Kidney (tissue), 14 donors: ENCODE results near the gene ITPRIPL2. TPM values are rescaled to one million over a fixed set of nuclear protein-coding genes. Genes with fewer than 3 reads are reported as not detected.

Source experiments
- DNase-seq, 5 donors: peaks; one replicate each; pipeline ENCODE4 v3.0.0-alpha.2; 2013 to 2020
- FAIRE-seq: peaks from 2 replicates; lab custom pipeline; 2012; peaks lifted over from hg19 to GRCh38; lab: Jason Lieb, UNC
- H3K27ac ChIP-seq, 2 donors: one replicate each; pipeline ENCODE4 v1.7.0; 2013; ENCODE audit warnings: low read depth in 2 of 2, low read length in 2 of 2, inconsistent platforms in 1 of 2
- H3K27me3 ChIP-seq: one replicate; pipeline ENCODE4 v1.7.1; 2013; ENCODE audit warnings: low read length, inconsistent platforms; ENCODE audit not compliant: control insufficient read depth, insufficient read depth
- H3K36me3 ChIP-seq, 3 donors: one replicate each; pipeline versions ENCODE4 v1.7.0 to v1.7.1; 2013; ENCODE audit warnings: low read length in 3 of 3, control low read depth in 1 of 3, inconsistent platforms in 1 of 3; ENCODE audit not compliant: insufficient read depth in 3 of 3, control insufficient read depth in 2 of 3
- H3K4me1 ChIP-seq, 3 donors: one replicate each; pipeline versions ENCODE4 v1.7.0 to v1.7.1; 2013; ENCODE audit warnings: low read length in 3 of 3, inconsistent platforms in 1 of 3, low read depth in 1 of 3; ENCODE audit not compliant: control insufficient read depth in 2 of 3, insufficient read depth in 2 of 3
- H3K4me3 ChIP-seq, 3 donors: one replicate each; pipeline versions ENCODE4 v1.7.0 to v1.8.1; 2013; ENCODE audit warnings: low read length in 3 of 3, control low read depth in 1 of 3, inconsistent platforms in 1 of 3
- H3K9ac ChIP-seq, 3 donors: one replicate each; pipeline versions ENCODE4 v1.7.0 to v1.7.1; 2013; ENCODE audit warnings: low read length in 3 of 3, control low read depth in 1 of 3, inconsistent platforms in 1 of 3
- H3K9me3 ChIP-seq, 3 donors: one replicate each; pipeline versions ENCODE4 v1.7.0 to v1.7.1; 2013; ENCODE audit warnings: low read length in 3 of 3, control low read depth in 1 of 3, inconsistent platforms in 1 of 3; ENCODE audit not compliant: control insufficient read depth in 2 of 3, insufficient read depth in 1 of 3
- CTCF ChIP-seq: IDR thresholded peaks from 3 replicates; pipeline ENCODE4 v1.5.1; 2012; ENCODE audit warnings: mild to moderate bottlenecking, moderate library complexity, borderline replicate concordance; ENCODE audit not compliant: insufficient read depth; ENCODE audit errors: extremely low read depth
- intact Hi-C: fragments of 100-400 bp; cut with DNase I; formaldehyde crosslinking; loops from one replicate; pipeline ENCODE4 v1.11.1; 2022
- polyA plus RNA-seq: library from polyadenylated mRNA; stranded (reverse); fragments of 350-450 nt; fragmentation: Illumina TruSeq; extraction: RNeasy Lipid Tissue Mini Kit (QIAGEN cat#74804); gene quantifications from one replicate; pipeline ENCODE4 v1.2.3, GENCODE V29; 2014; ENCODE audit warnings: low read depth, low replicate concordance; ENCODE audit not compliant: insufficient read depth
- total RNA-seq: library from RNA; stranded (reverse); fragmentation: NEBNext Ultra II Directional; extraction: Animal tissue kit (Norgen Biotek cat#: 25700); gene quantifications from one replicate; pipeline ENCODE4 v1.2.1, GENCODE V29; 2021
- donor health status: control.
- donor health status: control.
- donor health status: control.
- donor health status: control.
- donor health status: control.
- donor health status: DM: yes; HTN: yes; CAD: no.
- donor health status: Normal renal cell carcinoma (clear cell type).

Gene ITPRIPL2
- total and polyA plus RNA-seq, 2 donors from 2014 or later: 6.7 to 48.1 TPM

- DNase-seq (no peak), FAIRE-seq (no peak)
- Histone ChIP-seq H3K27me3 (no peaks in the 10 kb centered on the region), H3K36me3 (no peaks in the 10 kb centered on the region), H3K4me3 (no peak overlapping the region), H3K27ac (no peak overlapping the region), H3K9ac (no peak overlapping the region), H3K9me3 (peaks cover 0 to 3% (median 0%) of the 10 kb centered on the region in 3 donors), H3K4me1 (no peaks in the 10 kb centered on the region)
- intact Hi-C loops: no loop called here
- no peak for TF ChIP-seq CTCF
These were observed 33.4 kb downstream of the ITPRIPL2 start for GRCh38 chr16:19147126-19147525.

GRCh38 chr16:19147627-19148026 lies 33.9 kb downstream of the ITPRIPL2 start:
- FAIRE-seq (no peak), DNase-seq (no peak)
- no peak overlapping the region for H3K9ac ChIP-seq
- H3K27ac ChIP-seq: no peak overlapping the region
- no peaks in the 10 kb centered on the region for H3K36me3 ChIP-seq
- no peaks in the 10 kb centered on the region for H3K4me1 ChIP-seq
- H3K27me3 ChIP-seq: no peaks in the 10 kb centered on the region
- no peak overlapping the region for H3K4me3 ChIP-seq
- no peak for TF ChIP-seq CTCF
- peaks cover 0 to 3% (median 0%) of the 10 kb centered on the region in 3 donors for H3K9me3 ChIP-seq
- intact Hi-C loops: no loop called here

GRCh38 chr16:19148189-19148588 lies 34.4 kb downstream of the ITPRIPL2 start:
- DNase-seq: no peak
- no peak for TF ChIP-seq CTCF
- no peak overlapping the region for H3K9ac ChIP-seq
- FAIRE-seq: no peak
- H3K9me3 ChIP-seq: peaks cover 0 to 3% (median 0%) of the 10 kb centered on the region in 3 donors
- no peaks in the 10 kb centered on the region for H3K36me3 ChIP-seq
- H3K4me3 ChIP-seq: no peak overlapping the region
- H3K27ac ChIP-seq: no peak overlapping the region
- intact Hi-C loops: no loop called here
- H3K4me1 ChIP-seq: no peaks in the 10 kb centered on the region
- no peaks in the 10 kb centered on the region for H3K27me3 ChIP-seq

- TF ChIP-seq CTCF: no peak
These were observed 37.5 kb downstream of the ITPRIPL2 start for GRCh38 chr16:19151310-19151709.

More at GRCh38 chr16:19151310-19151709, 37.5 kb downstream of the ITPRIPL2 start:
- Histone ChIP-seq H3K4me1 (no peaks in the 10 kb centered on the region), H3K4me3 (no peak overlapping the region), H3K9me3 (peaks cover 0 to 8% (median 0%) of the 10 kb centered on the region in 3 donors), H3K27ac (no peak overlapping the region), H3K27me3 (no peaks in the 10 kb centered on the region), H3K9ac (no peak overlapping the region), H3K36me3 (no peaks in the 10 kb centered on the region)
- no peak for DNase-seq
- intact Hi-C loops: no loop called here
- FAIRE-seq: no peak
